SK-MEL-5 (cell line): Measurements from ENCODE around the gene GOLGA5. TPM values are rescaled to one million over a fixed set of nuclear protein-coding genes. Genes with fewer than 3 reads are reported as not detected.

Experiments
- DNase-seq: peaks from one replicate; pipeline ENCODE4 v3.0.0-alpha.2; 2016; ENCODE audit warnings: low read depth, low spot score
- in situ Hi-C: cut with HindIII; loops from 2 replicates; pipeline ENCODE4 v1.10.0; 2016; ENCODE audit warnings: low sequenced_read_pairs, high pct_unique_total_duplicates, low pct_unique_long_range_greater_than_20kb
- total RNA-seq: library from RNA; depleted of rRNA; stranded (reverse); fragments of >200 nt; shearing (Covaris generic); gene quantifications from 2 replicates; pipeline ENCODE4 v1.2.3, GENCODE V29; 2014

GOLGA5 gene
- total RNA-seq, 1 experiment from 2014 or later = 34.8 TPM

DNA sequence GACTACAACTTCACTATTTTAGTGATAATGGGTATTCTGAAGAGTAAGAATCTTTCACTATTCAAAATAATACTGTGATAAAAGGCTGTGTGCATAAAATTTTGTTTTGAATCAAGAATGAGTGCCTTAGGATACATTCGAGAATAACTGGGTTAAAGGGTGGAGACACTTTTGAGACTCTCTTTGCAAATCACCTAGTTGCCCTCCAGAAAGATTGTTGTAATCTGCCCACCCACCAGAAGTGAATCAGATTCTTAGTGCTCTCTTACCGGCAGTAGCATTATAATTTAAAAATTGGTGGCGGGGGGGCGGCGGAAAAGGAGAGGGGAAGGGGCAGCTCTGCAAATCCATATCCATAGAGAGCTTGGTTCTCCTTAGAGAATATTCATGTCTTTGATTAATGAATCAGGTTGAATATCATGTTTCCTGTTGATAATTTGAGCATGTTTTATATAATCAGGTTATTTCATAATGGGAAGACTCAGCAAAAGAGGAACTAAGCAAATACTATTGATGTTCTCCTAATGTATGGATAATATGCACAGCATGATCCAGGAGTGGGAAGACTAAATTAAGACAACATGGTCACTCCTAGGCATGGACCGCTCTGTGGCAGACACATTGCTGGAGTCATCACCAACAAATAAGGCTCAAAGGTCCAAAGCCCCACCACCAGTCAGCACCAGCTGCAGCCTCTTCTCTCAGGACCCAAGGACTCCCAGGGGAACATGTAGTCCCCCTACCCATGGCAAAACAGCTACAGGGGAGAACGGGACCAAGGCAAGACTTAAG, 66.1 kb downstream of the GOLGA5 start:
- in situ Hi-C loops = no loop called here
- DNase-seq = no peak

DNA sequence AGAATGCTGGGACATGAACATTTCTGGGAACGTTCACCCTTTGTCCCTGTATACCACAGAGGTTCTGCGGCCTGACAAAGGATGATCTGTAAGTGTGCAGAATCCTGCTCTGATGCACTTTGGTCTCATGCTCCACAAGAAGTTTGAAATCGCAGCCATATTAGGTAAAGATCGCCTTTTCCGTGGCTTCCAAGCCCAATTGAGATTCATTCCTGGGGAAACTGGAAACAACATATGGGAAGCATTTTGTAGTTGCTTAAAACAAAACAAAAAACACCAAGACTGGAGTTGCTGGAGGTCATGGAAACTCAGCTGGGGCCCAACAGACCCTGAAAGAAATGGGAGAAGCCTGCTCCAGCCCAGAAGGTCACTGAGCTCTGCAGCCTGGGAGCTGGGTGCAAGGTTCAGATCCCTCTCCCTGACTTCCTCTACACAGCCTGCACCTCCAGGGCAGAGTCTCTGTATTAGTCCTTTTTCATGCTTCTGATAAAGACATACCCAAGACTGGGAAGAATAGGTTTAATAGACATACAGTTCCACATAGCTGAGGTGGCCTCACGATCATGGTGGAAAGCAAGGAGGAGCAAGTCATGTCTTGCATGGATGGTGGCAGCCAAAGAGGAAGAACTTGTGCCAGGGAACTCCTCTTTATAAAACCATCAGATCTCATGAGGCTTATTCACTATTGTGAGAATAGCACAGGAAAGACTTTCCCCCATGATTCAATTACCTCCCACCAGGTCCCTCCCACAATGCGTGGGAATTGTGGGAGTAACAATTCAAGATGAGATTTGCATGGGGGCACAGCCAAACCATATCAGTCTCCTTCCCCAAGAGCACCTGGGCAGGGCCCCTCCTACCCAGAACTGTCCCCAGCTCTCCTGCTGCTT, 68.0 kb downstream of the GOLGA5 start:
- no peak for DNase-seq
- in situ Hi-C loops = no loop called here

DNA sequence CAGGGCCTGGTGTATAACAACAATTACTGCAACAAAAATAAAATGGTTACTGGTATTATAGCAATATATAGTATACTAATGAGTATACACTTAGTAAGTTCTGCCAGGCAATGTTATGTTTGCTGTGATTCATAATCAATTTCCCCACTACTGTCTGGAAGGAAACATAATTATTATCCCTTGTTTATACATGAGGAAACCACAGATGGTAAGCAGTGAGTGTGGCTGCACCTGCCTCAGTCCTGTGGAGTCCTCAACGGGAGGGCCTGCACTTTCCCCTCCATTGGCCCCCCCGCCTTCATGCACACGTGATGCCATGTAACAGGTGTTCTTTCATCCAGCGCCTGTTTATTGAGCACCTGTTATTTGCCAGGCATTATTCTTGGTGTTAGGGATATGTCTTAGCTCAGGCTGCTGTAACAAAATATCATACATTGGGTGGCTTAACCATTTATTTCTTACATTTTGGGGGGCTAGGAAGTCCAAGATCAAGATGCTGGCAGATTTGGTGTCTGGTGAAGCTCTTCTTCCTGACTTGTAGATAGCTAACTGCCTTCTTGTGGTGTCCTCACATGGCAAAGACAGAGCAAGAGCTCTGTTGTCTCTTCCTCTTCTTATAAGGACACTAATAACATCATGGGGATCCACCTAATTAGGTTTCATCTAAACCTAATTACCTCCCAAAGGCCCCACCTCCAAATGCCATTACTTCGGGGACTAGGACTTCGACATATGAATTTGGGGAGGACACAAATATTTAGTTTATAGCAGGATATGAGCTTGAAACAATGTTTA, 69.4 kb downstream of the GOLGA5 start:
- in situ Hi-C loops = no loop called here
- no peak for DNase-seq

- in situ Hi-C loops = no loop called here
- DNase-seq = no peak
Observed at GRCh38 chr14:92865674-92866073, 71.6 kb downstream of the GOLGA5 start.

DNA sequence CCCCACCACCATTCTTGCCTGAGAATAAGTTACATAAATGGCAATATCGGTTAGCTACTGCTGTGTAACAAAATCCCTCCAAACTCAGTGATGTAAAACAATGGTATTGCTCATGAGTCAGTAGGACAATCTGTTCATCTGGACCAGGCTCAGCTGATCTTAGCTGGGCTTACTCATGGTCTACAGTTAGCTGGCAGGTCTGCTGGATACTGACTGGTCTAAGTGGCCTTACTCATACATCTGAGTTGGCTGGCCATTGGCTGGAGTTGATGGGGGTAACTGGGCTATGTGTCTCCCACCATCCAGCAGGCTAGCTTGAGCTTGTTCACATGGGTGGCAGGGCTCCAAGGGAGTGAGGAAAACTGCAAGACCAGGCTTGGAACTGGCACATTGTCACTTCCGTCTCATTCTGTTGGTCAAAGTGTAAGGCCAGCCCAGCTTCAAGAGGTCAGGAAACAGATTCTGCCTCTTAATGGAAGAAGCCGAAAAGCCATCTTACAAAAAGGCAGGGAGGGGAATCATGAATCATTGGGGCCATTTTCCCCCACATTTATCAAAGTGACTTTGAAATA, 72.2 kb downstream of the GOLGA5 start:
- in situ Hi-C loops = no loop called here
- no peak for DNase-seq

GRCh38 chr14:92866901-92867865, 73.1 kb downstream of the GOLGA5 start:
- DNase-seq = no peak
- in situ Hi-C loops = no loop called here

- no peak for DNase-seq
- in situ Hi-C loops = no loop called here
Observed at GRCh38 chr14:92874962-92875661, 81.0 kb downstream of the GOLGA5 start.

- in situ Hi-C loops = no loop called here
- DNase-seq = no peak
Observed at GRCh38 chr14:92877757-92878431, 83.8 kb downstream of the GOLGA5 start.

- DNase-seq = peak; percentile 40
- in situ Hi-C loops = no loop called here
Observed at GRCh38 chr14:92880351-92880750, 86.2 kb downstream of the GOLGA5 start.

DNA sequence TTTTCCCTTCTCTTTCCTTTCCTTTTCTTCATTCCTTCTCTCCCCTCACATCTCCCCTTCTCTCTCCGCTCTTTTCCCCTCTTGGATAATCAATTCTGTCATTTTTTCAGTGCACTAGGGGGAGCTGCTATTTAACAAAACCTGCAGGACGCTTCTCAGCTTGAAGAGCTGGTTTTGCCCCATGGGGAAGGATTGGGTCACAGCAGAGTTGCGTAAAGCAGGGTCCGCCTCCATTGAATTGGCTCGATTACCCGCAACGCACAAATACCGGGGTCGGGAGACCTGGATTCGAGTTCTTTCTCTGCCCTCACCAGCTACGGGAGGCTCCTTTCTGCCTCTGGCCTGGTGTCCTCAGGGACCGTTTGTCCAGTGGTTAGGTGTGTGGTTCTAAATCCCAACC, 86.7 kb downstream of the GOLGA5 start:
- in situ Hi-C loops = no loop called here
- DNase-seq = peak; percentile 78

DNA sequence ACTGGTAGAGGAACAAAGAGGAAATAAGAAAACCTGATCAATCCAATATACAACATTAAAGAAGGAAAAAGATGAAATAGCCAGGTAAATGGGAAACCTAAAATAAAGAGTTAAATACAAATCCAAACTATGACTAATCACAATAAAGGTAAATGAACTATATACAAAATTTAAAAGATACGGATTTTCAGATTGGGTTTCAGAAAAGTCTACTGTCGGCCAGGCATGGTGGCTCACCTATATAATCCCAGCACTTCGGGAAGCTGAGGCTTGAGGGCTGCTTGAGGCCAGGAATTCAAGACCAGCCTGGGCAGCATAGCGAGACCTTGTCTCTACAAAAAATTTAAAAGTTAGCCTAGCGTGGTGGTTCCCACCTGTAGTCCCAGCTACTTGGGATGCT, 89.0 kb downstream of the GOLGA5 start:
- in situ Hi-C loops = no loop called here
- DNase-seq = no peak

DNA sequence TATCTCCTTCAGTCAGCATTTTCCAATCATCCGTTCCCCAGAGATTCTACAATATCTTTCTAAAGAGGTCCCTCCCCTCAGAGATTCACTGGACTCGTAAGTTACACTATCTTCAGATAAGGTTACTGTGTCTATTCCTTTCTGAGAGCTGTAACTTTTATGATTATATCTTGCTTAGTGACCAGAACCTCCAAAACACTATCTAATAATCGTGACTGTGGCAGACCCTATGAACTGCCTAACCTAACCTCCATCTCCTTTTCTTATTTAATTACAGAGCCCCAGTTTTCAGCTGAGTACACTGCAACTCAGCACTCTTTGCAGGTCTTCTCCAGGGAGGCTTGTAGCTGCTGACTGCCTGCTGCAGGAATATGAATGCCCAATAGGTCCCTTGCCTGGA, 90.3 kb downstream of the GOLGA5 start:
- in situ Hi-C loops = no loop called here
- no peak for DNase-seq

DNA sequence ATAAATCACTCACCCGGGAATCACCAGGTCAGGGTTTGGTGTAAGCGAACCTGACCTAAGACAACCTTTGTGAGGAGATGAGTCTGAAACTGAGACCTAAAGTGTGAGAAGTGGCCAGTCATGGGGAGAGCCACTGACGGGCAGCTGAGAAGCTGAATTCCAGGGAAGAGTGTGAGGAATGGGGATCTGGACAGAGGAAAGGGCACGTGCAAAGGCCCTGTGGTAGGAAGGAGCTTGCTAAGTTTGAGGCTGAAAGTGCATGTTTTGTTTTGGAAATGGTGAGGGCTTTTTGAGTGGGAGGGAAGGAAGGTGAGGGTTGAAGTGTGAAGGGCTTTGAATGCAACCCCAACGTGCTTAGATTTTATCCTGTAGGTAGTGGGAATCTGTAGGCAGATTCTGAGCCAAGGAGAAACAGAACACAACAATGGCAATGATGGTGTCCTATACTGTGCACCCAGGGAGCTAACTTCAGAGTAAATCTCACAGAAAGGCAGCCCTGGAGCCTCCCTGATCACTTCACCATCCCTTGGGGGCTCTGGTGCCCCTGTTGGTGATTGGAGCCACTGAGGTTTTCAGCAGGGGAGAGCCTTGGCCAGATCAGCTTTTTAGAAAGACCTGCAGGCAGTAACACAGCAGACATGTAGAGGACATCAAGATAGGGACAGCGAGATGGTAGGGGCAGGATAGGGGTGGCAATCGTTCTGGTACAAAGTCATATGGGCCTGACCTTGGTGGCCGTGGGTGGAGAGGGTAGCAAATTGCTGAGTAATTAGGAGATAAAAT, 91.4 kb downstream of the GOLGA5 start:
- DNase-seq = no peak
- in situ Hi-C loops = no loop called here

- in situ Hi-C loops = no loop called here
- no peak for DNase-seq
Observed at GRCh38 chr14:92886337-92886736, 92.2 kb downstream of the GOLGA5 start.

DNA sequence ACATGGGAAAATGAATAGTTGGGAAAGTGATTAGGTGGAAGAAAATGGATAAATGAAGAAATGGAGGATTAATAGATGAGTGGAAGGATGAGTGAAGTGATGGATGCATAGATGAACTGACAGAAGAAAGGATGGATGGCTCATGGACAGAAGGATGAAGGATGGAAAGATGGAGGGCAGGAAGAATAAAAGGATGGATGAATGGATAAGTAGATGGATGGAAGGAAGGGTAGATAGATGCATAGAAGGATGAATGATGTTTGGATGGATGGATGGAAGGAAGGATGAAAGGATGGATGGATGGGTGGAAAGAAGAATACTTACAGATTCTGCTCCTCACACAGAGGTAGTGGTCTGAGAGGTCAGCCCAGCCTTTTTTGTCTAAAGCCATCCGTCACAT, 93.1 kb downstream of the GOLGA5 start:
- in situ Hi-C loops = no loop called here

More for the DNA sequence above, 93.1 kb downstream of the GOLGA5 start:
- no peak for DNase-seq
